Right lung (tissue), 5 donors: ENCODE data around the gene SPTLC1. TPM values are rescaled to one million over a fixed set of nuclear protein-coding genes. Genes with fewer than 3 reads are reported as not detected.
"Not testable (repeated sequence)": the region's sequence is repeated elsewhere in the genome, so short reads cannot be mapped to it uniquely, and the experiment has no call there.

Experiments used
- DNase-seq, 2 donors: peaks; one replicate each; pipeline ENCODE4 v3.0.0-alpha.2; 2013
- polyA plus RNA-seq, 5 donors: library from polyadenylated mRNA; unstranded; fragments of 120-200 nt; gene quantifications; one replicate each; pipeline versions ENCODE4 v1.2.1 to v1.2.3, GENCODE V29; 2013; ENCODE audit warnings: inconsistent platforms in 1 of 5, low replicate concordance in 1 of 5; ENCODE audit not compliant: insufficient read length in 5 of 5, insufficient read depth in 1 of 5

Gene SPTLC1
- polyA plus RNA-seq, 5 donors, result 77.2 to 100 (median 92.9) TPM

DNA sequence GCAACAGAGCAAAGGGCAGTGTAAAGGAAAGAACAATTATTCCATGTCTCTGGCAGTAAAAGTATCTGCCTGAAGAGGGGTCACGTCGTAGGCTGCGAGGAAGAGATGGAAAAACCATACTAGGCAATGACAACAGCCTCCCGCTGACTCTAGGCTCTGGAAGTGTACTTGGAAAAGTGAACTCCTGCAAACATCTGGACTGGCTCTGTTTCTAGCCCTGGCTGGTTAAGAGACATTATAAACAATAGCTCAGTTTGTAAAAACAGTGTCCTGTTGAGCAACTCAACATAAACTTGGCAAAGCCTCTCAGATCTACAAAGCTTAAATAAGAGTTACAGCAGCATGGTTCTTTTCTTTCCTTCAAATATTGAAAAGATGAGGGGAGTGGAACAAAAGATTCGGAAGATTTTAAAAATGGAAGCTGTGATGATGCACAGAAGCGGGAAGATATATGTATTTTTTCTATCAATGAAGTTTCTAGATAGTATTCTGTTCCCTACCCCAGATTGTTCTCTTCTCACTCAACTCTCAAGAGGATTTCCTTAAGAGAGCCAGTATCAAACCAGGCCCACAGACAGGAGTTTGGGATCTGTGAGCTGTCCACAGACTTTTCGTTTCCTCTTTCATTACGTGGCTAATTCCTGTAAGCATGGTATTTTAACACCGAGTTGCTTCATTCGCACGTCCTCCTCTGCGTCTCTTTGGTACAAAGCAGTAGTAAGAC lies 79.4 kb downstream of the SPTLC1 start:
- peak; percentile 86 to 90 for DNase-seq

DNA sequence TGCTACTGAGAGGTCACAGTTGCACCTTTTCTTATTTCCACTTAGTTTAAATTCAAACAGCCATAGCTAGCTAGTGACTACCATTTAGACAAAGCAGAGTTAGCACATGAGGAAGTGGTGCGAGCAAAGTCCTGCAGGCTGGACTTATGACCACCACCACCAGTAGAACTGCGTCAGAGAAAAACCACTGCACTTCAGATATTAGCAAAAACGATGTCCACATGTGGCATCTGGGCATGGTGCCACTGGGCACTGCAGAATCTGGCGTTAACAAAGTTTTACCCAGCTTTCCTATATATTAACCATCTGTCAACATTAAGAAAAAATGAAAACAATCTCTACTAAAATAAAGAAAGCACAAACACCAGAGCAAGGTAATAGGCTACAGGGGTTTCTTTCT lies 80.1 kb downstream of the SPTLC1 start:
- DNase-seq, result no peak

GRCh38 chr9:92033991-92034390 lies 81.2 kb downstream of the SPTLC1 start:
- DNase-seq, result no peak

DNA sequence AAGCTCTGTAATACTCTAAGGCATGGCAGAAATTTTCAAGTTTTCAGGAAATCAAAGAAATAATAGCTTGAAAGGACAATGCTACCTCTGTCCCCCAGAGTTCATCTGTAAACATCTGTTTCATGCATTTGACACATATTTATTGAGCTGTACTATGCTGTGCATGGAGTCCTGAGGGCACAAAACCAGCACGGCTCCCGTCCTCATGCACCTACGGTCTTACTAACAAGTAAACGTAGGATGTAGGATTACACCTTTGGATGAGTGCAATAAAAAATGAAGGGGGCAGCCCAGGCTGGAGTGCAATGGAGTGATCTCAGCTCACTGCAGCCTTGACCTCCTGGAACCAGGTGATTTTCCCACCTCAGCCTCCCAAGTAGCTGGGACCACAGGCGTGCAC lies 81.9 kb downstream of the SPTLC1 start:
- no peak for DNase-seq

DNA sequence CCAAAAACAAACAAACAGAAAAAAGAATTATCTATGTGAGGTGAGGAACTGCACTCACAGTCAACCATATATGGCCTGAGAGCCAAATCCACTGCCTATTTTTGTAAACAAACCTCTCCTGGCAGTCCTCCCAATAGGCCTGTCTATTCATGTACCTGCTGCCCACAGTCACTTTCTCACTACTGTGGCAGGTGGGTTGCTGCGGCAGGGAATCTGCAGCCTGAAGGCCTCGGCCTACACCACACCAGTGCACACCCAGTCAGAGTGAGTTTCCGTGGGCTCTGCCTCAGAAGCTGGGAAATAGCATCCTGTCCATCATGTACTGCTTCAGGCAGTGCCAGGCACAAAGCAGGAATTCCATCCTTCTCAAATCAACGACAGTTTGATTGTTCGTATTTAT lies 82.3 kb downstream of the SPTLC1 start:
- no peak for DNase-seq

- DNase-seq, result no peak
Observed at GRCh38 chr9:92030367-92030766, 84.8 kb downstream of the SPTLC1 start.

DNA sequence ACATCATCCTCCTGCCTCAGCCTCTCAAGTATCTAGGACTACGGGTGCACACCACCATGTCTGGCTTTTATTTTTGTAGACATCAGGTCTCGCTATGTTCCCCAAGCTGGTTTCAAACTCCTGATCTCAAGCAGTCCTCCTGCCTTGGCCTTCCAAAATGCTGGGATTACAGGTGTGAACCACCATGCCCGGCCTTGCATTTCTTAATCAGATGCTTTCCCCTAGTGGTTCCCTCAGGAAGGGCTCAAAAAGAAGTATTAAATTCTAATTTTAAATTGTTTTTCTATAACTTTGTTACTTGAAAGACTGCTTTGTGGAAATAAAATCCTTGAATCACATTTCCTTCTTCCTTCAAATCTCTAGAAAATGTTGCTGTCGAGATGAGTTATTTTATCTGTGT lies 85.7 kb downstream of the SPTLC1 start:
- DNase-seq, result no peak

- no peak for DNase-seq
Observed at GRCh38 chr9:92026206-92027002, 88.8 kb downstream of the SPTLC1 start.

DNA sequence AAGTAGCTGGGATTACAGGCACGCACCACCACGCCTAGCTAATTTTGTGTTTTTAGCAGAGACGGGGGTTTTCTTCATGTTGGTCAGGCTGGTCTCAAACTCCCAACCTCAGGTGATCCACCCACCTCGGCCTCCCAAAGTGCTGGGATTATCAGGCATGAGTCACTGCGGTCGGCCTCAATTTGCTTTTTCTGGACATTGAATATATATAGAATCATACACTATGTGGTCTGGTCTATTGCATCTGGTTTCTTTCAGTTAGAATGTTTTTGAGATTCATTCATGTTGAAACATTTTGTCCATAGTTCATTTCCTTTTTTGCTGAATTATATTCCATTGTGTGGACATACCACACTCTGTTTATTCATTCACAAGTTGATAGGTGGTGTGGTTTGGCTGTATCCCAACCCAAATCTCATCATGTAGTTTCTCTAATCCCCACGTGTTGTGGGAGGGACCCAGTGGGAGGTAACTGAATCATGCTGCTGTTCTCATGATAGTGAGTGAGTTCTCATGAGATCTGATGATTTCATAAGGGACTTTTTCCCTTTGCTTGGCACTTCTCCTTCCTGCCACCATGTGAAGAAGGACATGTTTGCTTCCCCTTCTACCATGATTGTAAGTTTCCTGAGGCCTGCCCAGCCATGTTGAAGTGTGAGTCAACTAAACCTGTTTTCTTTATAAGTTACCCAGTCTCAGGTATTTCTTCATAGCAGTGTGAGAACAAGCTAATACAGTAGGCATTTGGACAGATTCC lies 93.2 kb downstream of the SPTLC1 start:
- not testable (repeated sequence) for DNase-seq

GRCh38 chr9:92019658-92020057 lies 95.6 kb downstream of the SPTLC1 start:
- no peak for DNase-seq

GRCh38 chr9:92010705-92011536 lies 104.3 kb downstream of the SPTLC1 start:
- no peak for DNase-seq

DNA sequence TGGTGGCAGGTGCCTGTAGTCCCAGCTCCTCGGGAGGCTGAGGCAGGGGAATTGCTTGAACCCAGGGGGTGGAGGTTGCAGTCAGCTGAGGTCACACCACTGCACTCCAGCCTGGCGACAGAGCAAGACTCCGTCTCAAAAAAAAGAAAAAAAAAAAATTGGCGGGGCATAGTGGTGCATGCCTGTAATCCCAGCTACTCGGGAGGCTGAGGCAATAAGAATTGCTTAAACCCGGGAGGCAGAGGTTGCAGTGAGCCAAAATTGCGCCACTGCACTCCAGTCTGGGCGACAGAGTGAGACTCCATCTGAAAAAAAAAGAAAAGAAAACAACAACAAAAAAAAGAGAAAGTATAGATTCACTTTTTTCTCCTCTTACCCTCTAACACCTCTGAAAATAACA lies 105.0 kb downstream of the SPTLC1 start:
- not testable (repeated sequence) for DNase-seq

- no peak for DNase-seq
Observed at GRCh38 chr9:92008041-92008440, 107.2 kb downstream of the SPTLC1 start.

DNA sequence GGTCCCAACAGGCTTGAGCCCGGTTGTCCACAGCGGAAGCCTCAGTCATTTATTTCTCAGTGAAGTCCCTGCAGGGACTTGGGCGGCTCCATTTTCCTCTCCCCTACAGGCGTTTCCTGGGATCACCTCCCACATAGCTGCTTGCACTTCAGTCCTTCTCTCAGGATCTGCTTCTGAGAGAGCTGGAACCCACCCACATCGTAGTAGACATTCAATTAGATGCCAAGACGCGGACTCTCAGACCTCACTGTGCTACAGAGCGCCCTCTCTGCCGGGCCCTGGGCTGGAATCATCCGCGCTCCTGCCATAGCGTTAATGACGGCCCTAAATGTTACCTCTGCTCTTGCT lies 111.2 kb downstream of the SPTLC1 start:
- no peak for DNase-seq

DNA sequence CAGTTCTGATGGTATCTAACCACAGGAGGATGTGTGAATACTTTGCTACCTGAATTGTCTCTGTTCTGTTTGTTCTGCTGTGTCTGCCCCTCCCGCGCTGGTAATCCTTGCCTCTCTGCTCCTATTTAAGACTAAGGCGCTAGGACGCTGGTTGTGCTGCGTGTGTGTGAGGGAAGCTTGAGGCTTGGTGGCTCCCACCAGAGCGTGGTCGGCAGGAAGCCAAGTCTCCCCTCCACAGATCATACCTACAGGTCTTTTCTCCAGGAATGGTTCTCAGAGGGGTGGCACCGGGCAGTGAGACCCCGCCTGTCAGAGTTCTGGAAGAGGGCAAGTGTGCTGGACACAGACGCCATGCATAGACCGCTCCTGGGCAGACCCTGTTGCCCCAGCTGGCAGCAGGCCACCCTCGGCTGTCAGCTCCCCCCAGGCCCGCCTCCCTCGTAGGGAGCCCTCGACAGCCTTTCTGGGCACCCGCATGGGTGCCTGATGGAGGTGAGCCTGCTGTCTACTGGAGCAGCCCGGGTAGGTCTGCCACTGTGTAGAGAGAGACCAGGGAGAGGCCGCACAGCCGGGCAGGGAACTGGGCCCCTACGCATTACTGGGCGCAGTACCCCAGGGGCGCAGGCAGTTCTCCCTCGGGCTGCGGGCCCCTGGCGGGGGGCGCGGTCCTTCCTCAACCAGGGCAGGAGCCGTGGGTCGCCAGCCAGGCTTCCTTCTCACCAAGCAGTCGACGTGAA lies 111.7 kb downstream of the SPTLC1 start:
- DNase-seq, result no peak

DNA sequence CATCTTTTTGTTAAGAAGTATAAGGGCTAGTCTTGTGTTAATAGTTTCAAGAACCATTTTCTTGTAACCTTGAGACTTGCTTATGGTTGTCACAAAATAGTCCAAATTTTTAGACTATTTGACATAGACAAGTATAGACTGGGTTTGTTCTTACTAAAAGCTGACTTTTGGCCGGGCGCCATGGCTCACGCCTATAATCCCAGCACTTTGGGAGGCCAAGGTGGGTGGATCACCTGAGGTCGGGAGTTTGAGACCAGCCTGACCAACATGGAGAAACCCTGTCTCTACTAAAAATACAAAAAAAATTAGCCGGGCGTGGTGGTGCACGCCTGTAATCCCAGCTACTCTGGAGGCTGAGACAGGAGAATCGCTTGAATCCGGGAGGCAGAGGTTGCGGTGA lies 113.3 kb downstream of the SPTLC1 start:
- not testable (repeated sequence) for DNase-seq

GRCh38 chr9:92001244-92001643 lies 114.0 kb downstream of the SPTLC1 start:
- no peak for DNase-seq

GRCh38 chr9:91995000-91995655 lies 120.1 kb downstream of the SPTLC1 start:
- no peak for DNase-seq

DNA sequence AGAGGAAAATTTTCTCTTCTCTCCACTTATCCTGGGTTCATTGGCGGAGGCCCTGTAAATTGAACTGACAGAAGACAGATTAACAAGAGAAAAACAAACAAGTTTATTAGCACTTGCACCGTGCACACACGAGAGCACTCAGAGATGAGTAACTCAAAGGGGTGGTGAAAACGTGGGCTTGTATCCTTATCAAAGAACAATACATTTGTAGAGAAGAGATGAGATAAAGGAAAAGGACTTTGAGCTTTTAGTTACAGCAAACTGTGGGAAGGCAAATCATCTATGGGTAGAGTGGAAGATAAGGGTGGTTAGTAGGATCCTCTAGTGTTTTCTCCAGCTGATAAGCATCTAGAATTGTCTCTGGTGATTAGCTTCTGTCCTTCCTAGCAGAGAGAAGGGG lies 120.8 kb downstream of the SPTLC1 start:
- no peak for DNase-seq

DNA sequence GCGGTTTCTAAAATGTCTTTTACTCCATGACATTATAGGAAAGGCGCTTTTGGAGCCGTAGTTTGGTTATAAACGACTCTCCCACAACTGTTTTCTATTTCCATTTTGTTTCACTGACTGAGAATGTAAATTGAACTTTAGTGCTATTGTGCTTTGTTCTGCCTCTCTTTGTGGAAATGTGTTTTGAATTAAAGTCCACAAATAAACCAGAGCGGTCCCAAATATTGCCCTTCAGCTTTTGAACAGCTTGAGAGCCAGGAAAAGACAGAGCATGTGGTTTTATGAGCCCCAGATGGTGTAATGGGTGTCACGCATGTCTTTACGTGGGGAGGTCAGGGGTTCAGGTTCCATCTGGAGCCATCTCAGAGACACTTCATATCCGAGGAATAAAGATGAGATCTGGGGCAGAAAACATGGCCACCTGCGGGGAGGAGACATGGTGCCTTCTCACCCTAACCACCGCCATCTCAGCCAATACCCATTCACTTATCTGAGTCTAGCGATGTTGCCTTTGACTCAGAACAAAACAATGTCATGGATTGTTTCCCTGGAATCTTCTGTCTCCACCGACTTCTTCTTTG lies 122.7 kb downstream of the SPTLC1 start:
- no peak for DNase-seq
